Measurements from ENCODE around the gene PIP4K2C.
"Not testable (repeated sequence)": the region's sequence is repeated elsewhere in the genome, so short reads cannot be mapped to it uniquely, and the experiment has no call there.

Gene PIP4K2C

DNA sequence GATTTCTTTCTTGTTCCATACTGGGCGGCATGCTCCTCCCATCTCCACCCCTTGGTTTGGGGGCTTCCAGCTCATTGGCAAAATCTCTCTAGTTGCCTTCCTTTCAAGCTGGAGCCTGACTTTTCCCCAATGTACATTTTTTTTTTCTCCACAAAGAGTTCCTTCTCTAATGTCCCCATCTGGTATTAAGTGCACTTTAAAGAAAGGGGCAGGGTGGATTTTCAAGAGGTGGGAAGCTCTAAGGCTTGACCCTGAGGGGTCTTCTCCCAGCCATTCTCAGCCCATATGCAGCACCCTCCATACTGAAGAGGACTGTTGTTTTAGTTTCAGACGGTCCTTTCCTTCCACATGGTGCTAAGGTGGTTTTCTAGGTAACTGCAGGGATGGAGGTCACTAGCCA is 5.8 kb upstream of the PIP4K2C start:
- no peak for DNase-seq (ENCODE audit: low read depth)

DNA sequence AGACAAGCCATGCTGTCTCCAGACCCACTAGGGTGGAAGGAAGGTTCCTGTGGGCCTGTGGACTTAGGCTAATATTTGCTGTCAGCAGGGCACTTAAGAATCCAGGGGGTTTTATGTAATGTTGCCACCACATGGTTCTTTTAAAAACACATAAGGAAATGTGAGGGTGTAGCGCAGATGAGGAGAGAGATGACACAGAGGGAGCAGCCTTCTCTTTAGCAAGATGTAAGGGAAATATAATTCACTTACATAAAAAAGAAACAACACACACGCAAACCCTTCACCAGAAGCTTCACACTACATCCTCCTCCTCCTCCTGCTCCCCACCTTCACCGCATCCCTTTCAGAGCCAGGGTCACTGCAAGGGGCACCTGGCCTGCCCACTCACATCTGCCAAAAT is 4.9 kb upstream of the PIP4K2C start:
- DNase-seq (ENCODE audit: low read depth), result no peak

GRCh38 chr12:57586832-57587429 is 4.1 kb upstream of the PIP4K2C start:
- DNase-seq (ENCODE audit: low read depth), result no peak

DNA sequence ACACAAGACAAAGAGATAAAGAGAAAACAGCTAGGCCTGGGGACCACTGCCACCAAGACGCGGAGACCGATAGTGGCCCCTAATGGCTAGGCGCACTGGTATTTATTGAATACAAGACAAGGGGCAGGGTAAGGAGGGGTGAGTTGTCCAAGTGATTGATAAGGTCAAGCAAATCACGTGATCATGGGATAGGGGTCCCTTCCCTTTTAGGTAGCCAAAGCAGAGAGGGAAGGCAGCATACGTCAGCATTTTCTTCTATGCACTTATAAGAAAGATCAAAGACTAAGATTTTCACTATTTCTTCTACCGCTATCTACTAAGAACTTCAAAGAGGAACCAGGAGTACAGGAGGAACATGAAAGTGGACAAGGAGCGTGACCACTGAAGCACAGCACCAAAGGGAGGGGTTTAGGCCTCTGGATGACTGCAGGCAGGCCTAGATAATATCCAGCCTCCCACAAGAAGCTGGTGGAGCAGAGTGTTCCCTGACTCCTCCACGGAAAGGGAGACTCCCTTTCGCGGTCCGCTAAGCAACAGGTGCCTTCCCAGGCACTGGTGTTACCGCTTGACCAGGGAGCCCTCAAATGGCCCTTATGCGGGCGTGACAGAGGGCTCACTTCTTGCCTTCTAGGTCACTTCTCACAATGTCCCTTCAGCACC is 1.9 kb upstream of the PIP4K2C start:
- DNase-seq (ENCODE audit: low read depth), result not testable (repeated sequence)

GRCh38 chr12:57590479-57590863 is 521 bp upstream of the PIP4K2C start:
- DNase-seq (ENCODE audit: low read depth), result no peak

- no peak for DNase-seq (ENCODE audit: low read depth)
These were observed 862 bp downstream of the PIP4K2C start for GRCh38 chr12:57591782-57592325.

GRCh38 chr12:57592551-57593165 is 1.7 kb downstream of the PIP4K2C start:
- DNase-seq (ENCODE audit: low read depth), result no peak

GRCh38 chr12:57593187-57593586 is 2.2 kb downstream of the PIP4K2C start:
- DNase-seq (ENCODE audit: low read depth), result no peak

DNA sequence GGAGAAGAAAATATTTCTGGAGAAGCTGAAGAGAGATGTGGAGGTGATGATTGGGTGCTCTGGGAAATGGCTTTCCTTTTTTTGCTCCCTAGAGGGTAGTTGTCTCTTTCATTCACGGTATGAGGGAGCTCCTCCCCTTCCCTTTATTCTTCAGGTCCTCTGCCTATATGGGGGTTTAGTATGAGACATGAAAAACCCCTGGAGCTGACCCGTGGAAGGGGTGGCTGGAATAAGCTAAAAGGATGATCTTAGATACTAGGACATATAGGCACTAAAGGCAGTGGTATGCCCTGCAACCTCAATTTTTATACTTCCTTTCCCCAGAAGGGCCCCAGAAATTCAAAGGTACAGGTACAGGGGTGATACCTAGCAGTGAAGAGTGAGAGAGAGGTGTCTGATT is 9.4 kb downstream of the PIP4K2C start:
- DNase-seq (ENCODE audit: low read depth), result no peak

GRCh38 chr12:57602544-57602943 is 11.6 kb downstream of the PIP4K2C start:
- no peak for DNase-seq (ENCODE audit: low read depth)

GRCh38 chr12:57603324-57603723 is 12.3 kb downstream of the PIP4K2C start:
- DNase-seq (ENCODE audit: low read depth), result no peak

GRCh38 chr12:57603815-57604453 is 12.9 kb downstream of the PIP4K2C start:
- no peak for DNase-seq (ENCODE audit: low read depth)

GRCh38 chr12:57604454-57604991 is 13.5 kb downstream of the PIP4K2C start, which contains the start of gene DTX3:
Gene DTX3 (plus strand): TSS chr12:57604824. CDS start chr12:57606518, 1,694 bp downstream.
- DNase-seq (ENCODE audit: low read depth), result no peak

DNA sequence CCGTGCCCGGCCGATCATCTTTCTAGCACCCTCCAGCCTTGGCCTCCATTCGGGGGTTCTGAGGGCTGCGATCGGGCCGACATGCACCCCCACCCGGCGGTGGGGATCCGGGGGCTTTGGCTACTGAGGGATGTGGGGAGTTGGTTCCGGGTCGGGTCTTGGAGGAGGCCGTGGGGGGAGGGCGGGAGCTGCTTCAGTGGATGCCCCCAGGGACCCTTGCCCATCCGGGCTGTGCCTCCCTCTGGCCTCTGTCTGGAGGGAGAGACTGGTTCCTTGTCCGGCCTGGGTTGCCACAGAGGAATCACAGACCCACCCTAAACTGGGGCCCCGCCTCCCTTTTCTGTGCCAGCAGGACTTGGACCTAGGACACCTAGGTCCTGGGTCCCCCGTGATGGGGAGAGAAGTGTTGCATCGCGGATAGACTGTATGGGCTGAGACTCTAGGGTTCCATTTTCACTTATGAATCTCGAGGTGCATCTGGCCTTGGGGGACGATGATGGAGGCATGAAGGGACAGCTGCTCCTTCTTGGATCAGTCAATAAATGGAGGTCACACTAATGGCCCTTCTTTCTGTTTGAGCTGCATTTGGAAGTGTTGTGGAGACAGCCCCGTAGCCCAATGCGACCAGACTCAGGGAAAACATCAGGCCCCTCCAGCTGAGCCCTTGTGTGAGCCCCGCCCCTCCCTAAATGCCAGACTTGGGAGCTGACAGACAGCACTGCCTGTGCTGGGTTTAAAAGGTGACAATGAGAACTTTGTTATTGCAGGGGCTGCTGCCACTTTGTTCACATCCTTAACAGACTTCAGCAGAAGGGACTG is 14.2 kb downstream of the PIP4K2C start:
- no peak for DNase-seq (ENCODE audit: low read depth)

GRCh38 chr12:57605811-57606311 is 14.9 kb downstream of the PIP4K2C start:
- no peak for DNase-seq (ENCODE audit: low read depth)

- DNase-seq (ENCODE audit: low read depth), result no peak
These were observed 15.4 kb downstream of the PIP4K2C start for GRCh38 chr12:57606399-57606798.

DNA sequence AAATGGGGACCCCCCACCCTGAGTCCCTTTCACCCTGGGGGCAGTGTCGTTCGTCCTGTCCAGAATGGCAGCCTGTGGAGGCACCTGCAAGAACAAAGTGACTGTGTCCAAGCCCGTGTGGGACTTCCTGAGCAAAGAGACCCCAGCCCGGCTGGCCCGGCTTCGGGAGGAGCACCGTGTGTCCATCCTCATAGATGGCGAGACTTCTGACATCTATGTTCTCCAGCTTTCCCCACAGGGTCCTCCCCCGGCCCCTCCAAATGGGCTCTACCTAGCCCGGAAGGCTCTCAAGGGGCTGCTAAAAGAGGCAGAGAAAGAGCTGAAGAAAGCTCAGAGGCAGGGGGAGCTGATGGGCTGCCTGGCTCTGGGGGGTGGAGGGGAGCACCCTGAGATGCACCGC is 15.8 kb downstream of the PIP4K2C start:
- no peak for DNase-seq (ENCODE audit: low read depth)

DNA sequence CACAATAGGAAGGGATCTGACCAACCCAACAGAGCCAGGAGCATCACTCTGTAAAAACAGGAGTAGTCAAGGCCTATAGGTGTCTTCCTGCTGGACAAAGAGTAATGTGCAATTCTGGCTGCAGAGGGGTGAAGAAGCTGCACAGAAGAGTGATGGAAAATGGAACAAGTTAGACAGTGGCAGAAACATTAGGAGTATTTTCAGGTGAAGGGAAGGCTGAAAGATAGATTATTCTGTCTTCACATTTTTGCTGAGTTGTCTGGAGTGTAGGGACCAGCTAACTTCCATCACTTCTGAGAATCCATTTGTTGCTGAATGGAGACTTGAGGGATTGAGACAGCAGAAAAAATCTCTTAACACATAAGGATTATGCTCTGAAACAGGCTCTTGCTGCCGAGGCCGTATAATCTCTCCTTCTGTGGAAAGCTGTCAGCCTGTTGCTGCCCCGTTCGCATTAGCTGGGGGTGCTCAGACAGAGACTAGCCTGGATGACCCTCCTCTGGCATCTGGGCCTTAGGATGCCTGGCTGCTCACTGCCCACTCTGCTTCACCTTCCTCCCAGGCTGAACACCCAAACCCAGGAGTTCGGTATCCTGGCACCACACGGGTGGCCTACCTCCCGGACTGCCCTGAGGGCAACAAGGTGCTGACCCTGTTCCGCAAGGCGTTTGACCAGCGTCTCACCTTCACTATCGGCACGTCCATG is 17.1 kb downstream of the PIP4K2C start:
- DNase-seq (ENCODE audit: low read depth), result no peak

- DNase-seq (ENCODE audit: low read depth), result no peak
These were observed 18.2 kb downstream of the PIP4K2C start for GRCh38 chr12:57609101-57609780.
